Middle frontal gyrus (tissue), 1 donor: ENCODE measurements around the gene ZRANB1.

Experiments used
- DNase-seq: peaks from one replicate; pipeline ENCODE4 v3.0.0-alpha.2; 2015; ENCODE audit warnings: low spot score; ENCODE audit errors: extremely low spot score

ZRANB1 gene

DNA sequence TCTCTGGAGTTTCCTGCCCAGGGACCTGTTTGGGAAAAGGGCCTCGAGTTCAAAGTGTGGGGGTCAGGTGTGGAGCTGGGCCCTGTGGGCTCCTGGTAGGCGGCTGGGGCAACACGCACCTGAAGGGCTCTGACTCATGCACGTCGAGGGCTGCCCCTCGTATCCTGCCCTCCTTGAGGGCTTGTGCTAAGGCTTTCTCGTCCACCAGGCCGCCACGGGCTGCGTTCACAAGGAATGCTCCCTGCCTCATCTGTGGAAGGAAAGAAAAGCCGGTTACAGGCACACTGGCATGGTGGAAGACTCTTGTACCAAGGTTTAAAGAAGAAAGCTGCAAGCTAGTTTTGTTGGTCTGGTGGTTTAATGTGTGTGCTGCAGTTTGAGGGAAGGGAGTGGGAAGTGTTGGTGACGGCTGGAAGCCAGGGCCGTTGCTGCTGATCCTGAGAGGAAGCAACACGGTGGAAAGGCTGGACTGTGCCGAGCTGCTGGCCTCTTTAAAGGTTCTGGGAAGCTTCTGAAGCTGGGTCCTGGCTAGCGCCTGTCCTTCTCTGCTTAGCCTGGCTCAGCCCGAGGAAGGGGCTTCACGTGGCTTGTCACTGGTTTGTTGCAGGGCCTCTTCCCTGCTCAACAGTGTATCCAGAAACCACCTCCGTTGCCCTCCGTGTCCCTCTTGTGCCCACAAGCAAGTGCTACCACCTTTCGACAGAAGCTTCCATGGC lies 52.0 kb downstream of the ZRANB1 start:
- DNase-seq: no peak

DNA sequence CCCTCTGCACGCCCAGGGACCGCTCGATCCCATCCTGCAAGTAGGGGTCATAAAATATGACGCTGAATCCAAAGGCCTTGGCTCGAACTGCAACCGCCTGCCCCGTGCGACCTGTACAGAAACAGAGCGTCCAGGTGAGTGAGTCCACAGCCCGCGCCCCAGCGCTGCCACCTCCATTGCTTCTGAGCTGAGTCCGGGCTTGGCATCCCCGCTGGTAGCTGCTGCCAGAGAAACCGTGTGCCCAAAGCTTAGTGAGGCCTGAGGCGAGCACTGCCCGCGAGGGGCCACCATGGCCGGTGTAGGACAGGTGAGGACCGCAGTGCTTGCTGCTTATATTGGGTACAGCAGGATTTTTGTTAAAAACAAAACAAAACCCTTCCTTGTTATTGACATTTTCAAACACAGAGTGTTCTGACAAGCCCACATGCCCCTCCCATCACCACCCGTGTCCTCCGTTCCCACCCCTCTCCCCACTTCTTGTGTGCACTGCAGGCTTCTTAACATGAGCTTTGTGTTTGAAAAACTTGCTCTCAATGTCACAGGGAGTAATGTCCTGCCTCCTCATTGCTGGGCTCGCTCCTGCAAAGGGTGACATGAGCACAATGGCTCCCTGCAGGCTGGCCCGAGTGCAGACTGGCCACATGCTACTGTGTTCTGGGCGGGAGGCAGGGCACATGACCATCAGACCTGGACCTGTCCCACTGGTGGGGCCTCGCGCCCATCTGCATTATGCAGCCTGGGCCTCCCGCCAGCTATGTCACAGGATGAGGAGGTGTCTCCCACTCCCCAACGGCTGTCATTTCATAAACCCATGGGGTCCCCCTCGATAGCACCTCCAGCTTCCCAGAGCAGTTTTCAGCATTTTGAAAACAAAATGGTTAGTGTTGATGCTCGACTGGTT lies 52.9 kb downstream of the ZRANB1 start:
- no peak for DNase-seq

DNA sequence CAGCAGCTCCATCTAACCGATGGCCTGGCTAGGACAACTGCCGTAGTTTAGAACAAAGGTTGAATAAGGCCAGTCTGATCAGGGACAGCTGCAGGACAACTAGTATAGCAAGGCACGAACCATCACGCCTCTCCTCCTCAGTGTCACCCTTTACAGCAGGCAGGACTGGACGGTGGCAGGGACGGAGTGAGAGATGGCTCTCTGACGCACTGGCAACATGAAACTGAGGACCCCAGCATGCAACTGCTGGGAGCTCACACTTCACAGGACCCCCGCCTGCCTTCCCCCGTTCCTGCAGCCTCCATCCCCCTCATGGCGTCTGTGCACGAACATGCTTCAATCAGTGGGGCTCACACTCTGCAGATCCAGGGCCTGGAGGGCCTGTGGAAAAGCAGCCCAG lies 53.7 kb downstream of the ZRANB1 start:
- DNase-seq: no peak

DNA sequence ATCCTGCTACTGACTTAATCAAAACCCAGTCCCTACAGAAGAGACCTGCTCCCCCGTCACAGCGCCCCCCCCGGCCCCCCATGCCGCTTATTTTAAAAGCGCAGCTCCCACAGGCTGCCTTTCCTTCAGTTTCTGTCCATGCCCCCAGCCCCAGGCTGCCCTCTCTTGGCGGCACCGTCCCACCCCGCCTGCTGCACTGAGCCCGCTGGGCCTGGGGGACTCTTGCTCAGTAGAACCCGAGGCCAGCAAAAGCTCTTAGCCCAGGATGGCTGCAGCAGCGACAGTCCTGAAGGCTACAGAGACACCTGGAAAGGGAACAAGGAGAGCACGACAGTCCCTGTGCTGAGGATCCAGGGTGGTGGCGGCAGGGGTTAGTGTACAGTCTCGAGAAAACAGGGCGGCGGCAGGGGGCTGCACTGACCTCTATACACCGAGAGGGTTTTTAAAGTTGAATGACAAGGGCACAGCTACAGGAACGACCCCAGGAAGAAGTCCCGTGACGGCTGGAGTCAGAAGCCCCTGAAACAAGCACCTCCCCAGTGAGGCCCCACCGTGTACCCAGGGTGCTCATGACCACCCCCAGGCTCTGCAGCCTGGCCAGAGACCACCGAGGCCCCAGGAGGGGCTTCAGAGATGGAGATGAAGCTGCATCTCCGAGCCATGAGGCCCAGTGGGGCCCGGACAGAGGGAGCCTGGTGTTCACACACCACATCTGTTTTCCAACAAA lies 54.4 kb downstream of the ZRANB1 start:
- DNase-seq: no peak

DNA sequence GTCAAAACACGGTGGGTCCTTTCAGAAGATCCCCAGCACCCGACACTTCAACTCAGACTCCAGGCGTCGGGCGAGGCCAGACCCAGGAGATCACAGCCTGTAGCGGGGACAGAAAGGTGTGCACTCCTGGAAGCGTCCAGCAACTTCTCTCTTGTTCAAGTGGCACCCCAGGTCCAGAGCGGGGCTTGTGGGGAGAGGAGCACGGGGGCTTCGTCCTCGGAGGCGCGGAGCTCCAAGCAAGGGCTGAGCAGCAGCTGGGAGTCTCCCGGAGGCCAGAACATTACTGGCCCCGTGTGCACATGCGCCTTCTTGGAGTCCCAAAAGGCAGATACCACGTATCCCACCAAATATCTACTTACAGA lies 54.9 kb downstream of the ZRANB1 start:
- no peak for DNase-seq

DNA sequence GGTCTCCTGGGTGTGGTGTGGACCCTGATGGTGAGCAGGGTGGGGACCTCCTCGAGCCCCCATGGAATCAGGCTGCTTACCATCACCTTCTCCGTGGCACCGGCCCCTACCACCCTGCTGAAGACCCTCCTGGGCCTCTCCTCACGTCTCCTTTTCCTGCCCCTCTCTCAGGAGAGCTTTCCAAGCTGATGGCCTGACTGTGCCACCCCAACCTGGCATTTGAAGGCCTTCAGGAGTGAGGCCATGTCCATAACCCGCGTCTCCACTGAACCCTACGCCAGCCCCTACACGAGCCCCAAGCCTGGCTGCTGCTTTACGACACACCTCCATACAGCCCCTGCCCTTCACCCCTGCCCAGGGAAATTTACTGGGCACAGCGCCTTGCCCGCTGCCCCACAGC lies 55.4 kb downstream of the ZRANB1 start:
- no peak for DNase-seq

DNA sequence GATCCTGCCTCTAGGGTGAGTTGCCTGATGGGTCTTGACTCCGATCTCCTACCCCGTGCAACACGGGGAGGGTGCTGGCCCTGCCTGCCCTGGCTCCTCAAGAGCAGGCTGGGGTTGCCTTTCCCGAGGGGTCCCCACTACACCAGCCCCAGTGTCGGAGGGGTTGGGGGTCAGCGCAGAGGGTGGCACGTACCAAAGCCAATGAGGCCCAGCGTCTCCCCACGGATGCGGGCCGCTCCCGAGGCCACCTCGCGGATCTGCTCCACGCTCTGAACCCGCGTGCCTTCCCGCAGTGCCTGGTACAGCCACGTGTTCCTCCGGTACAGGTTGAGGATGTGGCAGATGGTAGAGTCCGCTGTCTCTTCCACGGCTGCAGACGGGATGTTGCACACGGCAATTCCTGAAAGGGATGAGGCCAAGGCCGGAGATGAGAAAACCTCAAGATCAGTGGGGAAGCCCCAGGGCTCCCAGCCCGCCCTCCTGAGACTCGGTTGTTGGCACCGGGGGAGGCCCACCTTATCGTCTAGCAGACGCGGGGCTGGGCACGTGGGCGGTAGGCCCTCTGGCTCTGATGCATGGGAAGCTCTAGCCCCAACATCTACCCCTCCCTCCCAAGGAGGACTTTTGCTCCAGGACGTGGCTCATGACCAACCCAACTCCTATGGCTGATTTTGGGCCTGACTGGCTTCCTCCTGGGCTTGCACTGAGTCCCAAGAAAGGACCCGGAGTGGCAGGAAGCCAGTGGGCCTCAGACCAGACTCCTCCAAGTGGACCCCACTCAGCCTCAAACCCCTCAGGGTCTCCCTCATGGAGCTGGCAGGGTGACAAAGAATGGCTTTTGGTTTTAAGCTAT lies 56.1 kb downstream of the ZRANB1 start:
- DNase-seq: no peak

DNA sequence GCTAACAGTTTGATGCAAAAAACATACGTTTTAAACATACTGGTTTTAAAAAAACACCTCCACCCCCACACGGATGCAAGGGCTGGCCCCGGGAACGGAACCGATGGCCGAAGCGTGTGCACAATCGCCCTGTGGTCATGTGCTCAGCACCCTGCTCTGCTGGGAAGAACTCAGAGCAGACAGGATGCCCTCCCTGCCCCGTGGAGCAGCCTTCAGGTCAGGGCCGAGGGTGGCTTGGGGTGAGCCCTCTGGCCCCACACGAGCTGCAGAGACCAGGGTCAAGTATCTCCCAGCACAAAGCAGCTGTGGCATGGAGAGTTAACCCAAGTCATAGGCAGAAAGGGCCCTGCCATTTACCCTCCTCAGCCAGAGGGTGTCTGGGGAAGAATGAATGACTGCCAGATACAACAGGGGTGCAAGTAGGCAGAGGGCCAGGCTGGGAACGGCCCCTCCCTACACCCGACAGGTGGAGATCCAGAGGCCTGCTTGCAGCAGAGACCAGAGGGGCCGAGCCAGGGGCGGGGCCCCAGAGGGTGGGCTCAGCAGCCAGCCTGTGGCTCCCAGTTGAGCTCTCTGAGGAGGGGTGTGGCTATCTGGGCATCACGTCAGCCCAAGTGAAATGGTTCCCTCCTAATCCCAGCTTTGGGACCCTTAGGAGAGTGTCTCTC lies 56.8 kb downstream of the ZRANB1 start:
- no peak for DNase-seq

DNA sequence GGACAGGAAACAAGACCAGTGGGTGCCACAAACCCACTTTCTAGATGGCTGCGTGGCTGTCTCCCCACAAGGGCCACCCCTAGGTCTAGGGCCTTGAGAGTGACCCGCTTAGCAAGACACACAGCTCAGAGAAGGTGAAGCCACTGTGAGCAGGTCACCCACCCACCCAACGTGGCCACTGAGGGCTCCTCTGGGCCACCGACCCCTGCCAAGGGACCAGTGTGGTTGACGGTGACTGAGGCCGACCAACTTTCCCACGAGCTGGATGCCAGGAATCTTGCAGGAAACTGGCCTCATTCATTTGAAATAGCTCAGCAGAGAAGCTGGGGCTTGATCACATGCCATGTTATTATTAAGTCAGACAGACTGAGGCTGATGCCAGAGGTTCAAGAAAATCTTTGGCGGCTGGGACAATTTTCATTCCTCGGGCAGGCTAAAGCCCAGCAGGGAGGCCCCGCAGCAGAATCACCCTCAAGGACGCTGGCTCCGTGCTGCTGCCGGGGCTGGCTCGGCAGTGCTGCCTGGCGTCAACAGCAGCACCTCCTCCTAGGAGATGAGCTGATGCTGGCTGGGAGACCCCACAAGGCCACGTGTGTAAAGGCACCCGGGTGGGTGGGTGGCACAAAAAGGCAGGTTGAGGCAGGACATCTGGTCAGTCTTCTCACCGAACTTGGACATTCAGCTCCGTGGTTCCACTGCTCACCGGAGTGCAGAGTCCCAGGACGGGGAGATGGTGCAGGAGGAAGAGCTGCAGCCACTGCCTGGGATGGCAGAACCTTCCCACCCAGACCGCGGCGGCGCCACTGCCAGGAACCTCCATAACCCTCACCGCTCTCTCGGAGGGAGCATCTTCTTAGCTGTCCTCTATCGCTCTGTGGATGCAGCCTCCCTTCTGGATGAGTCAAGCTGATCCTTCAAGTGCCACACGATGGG lies 57.8 kb downstream of the ZRANB1 start:
- no peak for DNase-seq

DNA sequence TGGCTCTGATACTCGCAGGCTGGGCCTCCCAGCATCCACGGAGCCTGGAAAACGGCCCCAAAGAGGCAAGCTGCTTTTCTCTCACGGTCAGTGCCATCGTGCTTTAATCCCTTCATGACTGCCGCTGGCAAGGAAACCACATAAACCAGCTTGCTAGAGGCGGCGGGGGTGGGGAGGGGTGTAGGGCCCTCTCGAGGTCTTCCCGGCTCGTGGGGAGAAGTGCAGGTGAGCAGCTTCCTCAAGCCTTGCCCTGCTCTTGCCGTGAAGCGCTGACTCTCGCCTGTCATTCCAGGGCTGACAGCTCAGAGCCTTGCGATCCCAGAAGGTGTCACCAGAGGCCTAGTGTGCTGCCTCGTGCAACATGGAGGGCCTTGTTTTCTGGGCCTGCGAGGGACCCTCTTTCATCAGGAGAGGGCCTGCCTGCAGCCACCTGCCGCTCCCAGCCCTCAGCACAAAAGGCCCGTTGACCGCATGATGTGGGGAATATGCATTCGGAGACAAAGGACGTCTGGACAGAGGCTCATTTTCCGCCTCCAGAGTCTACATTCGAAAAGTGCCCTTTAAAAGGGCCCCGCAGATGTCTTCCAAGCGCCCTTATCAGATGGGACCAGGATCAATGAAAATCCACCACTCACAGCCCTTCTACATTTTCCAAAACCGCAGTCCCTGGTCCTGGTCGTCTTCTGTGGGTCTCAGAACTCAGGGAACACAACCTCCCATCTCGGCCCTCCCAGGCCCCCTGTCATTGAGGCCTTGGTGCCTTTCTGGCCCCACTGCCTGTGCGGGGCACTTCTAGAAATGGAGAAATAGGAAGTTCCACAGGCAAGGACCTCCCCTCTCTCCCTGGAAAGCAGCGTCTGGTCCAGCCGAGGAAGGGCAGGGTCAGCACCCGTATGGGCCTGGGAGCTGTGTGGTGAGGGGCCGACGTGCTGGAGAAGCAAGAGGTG lies 58.7 kb downstream of the ZRANB1 start:
- no peak for DNase-seq

DNA sequence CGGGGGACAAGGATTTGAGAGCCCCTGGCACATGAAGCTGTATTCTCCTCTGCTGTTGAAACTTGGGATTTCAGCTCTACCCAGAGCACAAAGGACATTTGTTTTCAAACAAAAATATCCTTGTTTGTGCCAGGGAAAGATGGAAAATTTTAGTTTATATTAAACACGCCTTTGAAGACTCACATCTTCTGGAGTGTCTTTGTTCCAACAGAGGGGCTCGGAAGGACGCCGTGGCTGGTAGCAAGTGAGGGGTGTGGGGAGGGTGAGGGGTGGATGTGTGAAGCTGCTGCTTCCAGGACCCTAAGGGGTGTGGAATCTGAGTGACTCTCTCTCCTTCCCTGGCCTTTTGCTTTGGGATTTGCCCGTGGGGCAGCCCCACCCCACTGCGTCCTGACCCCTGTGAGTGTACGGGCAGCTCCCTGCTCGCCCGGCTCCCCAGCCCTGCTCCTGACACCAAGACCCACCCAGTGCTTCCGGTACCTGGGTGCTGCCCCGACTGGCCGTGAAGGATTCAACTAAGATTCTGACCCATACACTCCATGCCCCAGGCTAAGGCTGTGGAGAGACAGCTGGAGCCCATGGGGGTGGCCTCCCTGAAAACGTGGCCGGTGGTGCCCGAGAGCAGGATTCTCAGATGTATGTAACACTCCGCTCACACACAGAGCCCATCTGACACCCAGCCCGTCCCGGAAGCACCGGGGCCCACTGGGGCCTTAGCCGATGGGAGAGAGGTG lies 59.6 kb downstream of the ZRANB1 start:
- DNase-seq: no peak

DNA sequence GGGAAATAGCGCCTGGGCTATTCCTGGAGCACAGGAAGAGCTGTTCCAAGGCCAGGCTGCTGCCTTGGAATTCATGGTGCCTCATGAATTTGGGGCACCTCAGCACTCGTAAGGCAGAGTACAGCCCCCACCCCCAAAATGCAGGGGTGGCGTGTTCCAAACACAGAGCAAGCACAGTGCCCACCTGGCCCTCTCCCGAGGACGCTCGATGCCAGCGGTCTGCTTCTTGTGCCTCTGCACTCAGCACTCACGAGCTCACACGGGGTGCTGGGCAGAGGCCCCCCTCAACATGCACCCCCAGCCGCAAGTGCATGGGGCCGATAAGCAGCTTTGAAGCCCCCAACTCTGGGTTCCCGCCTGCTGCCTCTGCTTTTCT lies 60.1 kb downstream of the ZRANB1 start:
- no peak for DNase-seq

DNA sequence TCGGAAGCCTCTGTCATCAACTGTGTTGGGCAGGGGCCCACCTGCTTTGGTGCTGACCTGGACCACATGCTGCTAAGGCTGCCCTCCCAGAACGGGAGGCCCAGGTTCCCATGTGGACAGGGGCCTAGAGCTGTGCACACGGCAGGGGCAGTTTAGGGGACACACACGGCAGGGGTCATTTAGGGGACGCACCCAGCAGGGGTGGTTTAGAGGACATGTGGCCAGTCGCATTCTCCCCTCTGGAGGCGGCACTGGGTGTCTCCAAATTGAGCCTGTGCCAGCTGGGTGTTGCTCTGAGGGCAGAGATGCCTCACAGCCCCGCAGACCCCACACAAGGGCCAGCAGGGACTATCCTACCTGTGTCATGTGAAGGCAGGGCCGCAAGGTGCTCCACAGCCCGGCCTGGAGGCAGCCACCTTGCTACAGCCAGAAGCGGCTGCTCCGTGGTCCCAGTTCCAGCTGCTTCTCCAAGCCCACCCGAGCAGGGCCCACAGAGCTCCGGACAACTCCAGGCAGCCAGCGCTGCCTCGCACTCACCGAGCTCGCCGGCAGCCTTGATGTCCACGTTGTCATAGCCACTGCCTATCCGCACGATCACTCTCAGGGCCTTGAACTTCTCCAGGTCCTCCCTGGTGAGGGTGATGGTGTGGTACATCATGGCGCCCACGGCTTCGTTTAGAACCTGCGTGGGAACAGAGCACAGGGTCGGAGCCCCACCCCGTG lies 60.7 kb downstream of the ZRANB1 start:
- DNase-seq: no peak

DNA sequence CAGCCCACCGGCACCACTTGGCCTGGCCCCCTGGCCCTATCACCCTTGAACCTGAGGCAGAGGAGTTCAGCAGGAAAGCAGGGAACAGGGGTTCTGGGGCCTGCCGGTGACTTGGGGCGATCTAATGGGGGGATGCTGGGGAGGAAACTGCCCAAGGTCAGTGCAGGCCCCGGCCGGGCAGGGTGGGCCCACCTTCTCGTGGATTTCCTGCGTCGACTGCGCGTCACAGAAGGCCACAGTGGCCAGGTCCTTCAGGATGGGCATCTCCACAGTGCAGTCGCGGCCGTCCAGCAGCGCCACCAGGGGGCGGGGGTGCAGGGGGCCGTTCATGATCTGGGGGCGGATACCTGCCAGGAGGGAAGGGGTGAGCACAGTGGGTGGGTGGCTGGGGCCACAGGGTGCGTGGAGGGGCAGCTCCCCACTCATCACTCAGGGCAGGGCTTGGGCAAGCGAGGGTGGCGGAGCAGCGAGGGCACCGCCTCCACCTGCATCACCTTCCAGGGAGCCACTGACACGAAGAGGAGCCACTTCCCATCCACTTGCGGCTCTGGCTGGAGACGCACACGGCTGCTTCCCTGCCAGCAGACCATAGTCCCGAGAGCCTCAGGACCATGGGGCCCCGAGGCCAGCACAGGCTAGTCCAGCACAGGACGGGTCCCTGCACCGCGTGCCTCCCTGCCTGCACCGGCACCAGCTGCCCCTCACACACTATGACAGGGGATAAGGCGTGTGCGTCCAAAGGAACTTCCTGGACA lies 61.4 kb downstream of the ZRANB1 start:
- no peak for DNase-seq

DNA sequence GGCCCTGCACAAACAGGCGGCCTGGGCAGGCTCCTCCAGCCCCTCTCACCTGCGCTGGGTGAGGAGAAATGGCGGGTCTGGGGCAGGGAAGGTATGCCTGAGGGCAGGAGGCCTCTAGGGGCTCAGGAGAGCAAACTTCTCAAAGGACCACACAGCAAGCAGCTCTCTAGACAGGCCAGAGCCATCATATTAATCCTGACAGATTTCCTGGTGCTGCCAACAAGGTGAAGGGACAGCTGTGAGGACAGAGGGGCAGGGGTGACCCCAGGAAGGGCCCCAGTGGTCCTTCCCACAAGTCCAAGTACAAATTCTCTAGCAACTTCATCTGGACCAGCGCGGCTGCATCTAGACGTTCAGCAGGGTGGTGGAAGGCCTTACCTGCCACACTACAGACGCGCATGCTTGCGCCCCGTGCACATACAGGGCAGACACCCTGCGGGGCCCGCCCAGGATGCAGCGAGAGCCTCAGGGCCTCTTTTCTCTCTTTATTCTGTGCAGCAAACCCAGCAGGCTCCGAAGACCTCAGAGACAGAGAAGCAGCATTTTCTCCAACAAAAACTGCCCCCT lies 62.1 kb downstream of the ZRANB1 start:
- no peak for DNase-seq
